Activated CD8-positive, alpha-beta T cell treated with anti-CD3 and anti-CD28 coated beads, Interleukin-2, amount 10 ng/mL, durations not matched to agents 7 days and 5 days (primary cell): Measurements from ENCODE around the gene SLC22A16. TPM values are rescaled to one million over a fixed set of nuclear protein-coding genes. Genes with fewer than 3 reads are reported as not detected.

Experiments used
- ATAC-seq: fragments of 150-1000 bp; cut with Tn5 transposase; one replicate; pipeline ENCODE4 v1.10.0; 2021; ENCODE audit warnings: moderate library complexity
- CTCF ChIA-PET: fragments of 350-600 bp; sonication (Branson Sonifier 250); formaldehyde crosslinking; loops from one replicate; lab custom pipeline; 2021; ENCODE audit warnings: antibody characterized with exemption; lab: Charles Lee
- POLR2A ChIA-PET: fragments of 350-600 bp; sonication (Branson Sonifier 250); formaldehyde crosslinking; loops from one replicate; lab custom pipeline; 2021; ENCODE audit warnings: antibody characterized with exemption; lab: Charles Lee
- DNase-seq: peaks from one replicate; pipeline ENCODE4 v3.0.0-alpha.2; 2020
- H3K27ac Mint-ChIP-seq: one replicate; pipeline ENCODE4 v1.8.0; 2021; ENCODE audit warnings: mild to moderate bottlenecking, mixed read lengths
- H3K27me3 Mint-ChIP-seq: one replicate; pipeline ENCODE4 v1.8.0; 2021; ENCODE audit warnings: low read depth, mixed read lengths
- H3K36me3 Mint-ChIP-seq: one replicate; pipeline ENCODE4 v1.8.0; 2021; ENCODE audit warnings: low read depth, mixed read lengths
- H3K4me1 Mint-ChIP-seq: one replicate; pipeline ENCODE4 v1.8.0; 2021; ENCODE audit warnings: low read depth, mixed read lengths
- H3K4me3 Mint-ChIP-seq: one replicate; pipeline ENCODE4 v1.8.0; 2021; ENCODE audit warnings: mild to moderate bottlenecking, mixed read lengths
- H3K9me3 Mint-ChIP-seq: one replicate; pipeline ENCODE4 v1.8.0; 2022; ENCODE audit warnings: mixed read lengths; ENCODE audit not compliant: insufficient read depth
- total RNA-seq, 2 experiments: library from RNA; stranded (reverse); gene quantifications; one replicate each; pipeline ENCODE4 v1.2.3, GENCODE V29; 2021

The SLC22A16 gene
- total RNA-seq, 2 experiments from 2014 or later = not detected

- POLR2A ChIA-PET = interaction anchor here (2.2 kb wide), 1 partner anchor 350 kb away, joined by 5 read pairs; no protein-coding TSS in a partner anchor
- peaks cover 23% of the 10 kb centered on the region for H3K4me1 Mint-ChIP-seq
- H3K27me3 Mint-ChIP-seq = no peaks in the 10 kb centered on the region
- no peaks in the 10 kb centered on the region for H3K36me3 Mint-ChIP-seq
- no peaks in the 10 kb centered on the region for H3K9me3 Mint-ChIP-seq
- DNase-seq = peak; percentile 40
- no peak overlapping the region for H3K4me3 Mint-ChIP-seq
- H3K27ac Mint-ChIP-seq = peak overlapping the region; percentile 35
- peak; percentile 37 for ATAC-seq
- CTCF ChIA-PET = interaction anchor here (0.9 to 6.1 kb wide), 17 partner anchors 10 to 704 kb away, joined by 3 to 123 read pairs (median 6); partner anchors contain the start of genes CDC40 and WASF1
Observed at GRCh38 chr6:110390404-110390803, 86.0 kb downstream of the SLC22A16 start.

DNA sequence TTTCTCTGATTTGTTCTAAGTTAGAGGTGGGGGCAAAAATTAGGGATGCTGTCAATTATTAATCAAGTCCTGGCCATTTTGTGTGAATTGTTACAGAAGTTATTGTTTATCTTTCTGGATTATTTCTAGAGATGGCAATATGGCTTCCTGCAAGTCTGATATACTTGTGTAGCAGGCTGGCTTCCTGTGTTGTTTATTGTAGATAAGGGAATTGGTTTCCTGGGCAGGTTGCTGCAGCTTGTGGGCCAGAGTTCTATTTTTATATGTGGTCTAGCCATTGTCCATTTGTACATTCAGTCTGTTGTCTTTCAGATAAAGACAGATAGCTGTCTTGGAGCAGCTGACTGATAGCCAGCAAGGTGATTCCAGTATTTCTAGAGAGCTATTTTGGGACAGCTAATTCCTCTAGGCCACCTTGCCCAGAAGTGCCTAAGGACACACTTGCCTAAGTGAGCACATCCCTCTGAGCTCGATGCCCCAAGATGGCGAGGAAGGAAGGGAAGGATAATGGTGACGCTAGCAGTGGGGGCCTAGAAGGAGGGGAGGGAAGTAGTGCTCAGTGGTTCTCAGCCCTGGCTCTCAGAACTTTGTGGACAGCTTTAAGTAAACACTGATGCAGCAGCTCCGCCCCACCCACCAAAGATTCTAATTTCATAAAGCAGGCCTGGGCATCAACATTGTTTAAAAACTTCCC, 86.6 kb downstream of the SLC22A16 start:
- ChIA-PET POLR2A (interaction anchor here (2.2 kb wide), 1 partner anchor 350 kb away, joined by 5 read pairs; no protein-coding TSS in a partner anchor), CTCF (interaction anchor here (0.9 to 6.1 kb wide), 17 partner anchors 9 to 704 kb away, joined by 3 to 123 read pairs (median 6); partner anchors contain the start of genes CDC40 and WASF1)
- H3K4me1 Mint-ChIP-seq = peaks cover 23% of the 10 kb centered on the region
- H3K36me3 Mint-ChIP-seq = no peaks in the 10 kb centered on the region
- DNase-seq (no peak), ATAC-seq (peak; percentile 51)
- H3K27me3 Mint-ChIP-seq = no peaks in the 10 kb centered on the region
- peak overlapping the region; percentile 69 for H3K27ac Mint-ChIP-seq
- H3K4me3 Mint-ChIP-seq = no peak overlapping the region
- H3K9me3 Mint-ChIP-seq = no peaks in the 10 kb centered on the region

DNA sequence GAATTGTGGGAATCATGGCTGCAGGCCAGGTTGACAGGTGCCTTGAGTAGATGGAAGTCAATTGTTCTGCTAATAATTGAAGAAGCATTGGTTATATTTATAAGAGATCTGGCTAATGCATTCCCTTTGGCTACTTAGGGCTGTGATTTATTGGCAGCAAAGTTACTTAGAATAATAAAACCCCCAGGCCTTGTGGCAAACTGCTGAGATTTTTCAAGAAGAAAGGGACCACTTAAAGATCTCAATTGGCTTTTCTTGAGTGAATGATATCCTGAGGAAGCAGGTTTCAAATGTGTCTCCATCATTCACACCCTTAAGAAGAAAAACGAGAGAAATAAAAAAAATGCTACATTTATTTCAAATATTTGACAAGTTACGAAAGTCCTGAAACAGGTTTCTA, 88.4 kb downstream of the SLC22A16 start:
- Mint-ChIP-seq H3K27me3 (no peaks in the 10 kb centered on the region), H3K27ac (no peak overlapping the region), H3K36me3 (no peaks in the 10 kb centered on the region), H3K4me3 (no peak overlapping the region), H3K9me3 (no peaks in the 10 kb centered on the region), H3K4me1 (peaks cover 23% of the 10 kb centered on the region)
- CTCF ChIA-PET = interaction anchor here (3.9 to 6.1 kb wide), 2 partner anchors 22 to 348 kb away, joined by 20 to 123 read pairs; no protein-coding TSS in a partner anchor
- ATAC-seq (no peak), DNase-seq (no peak)
- POLR2A ChIA-PET = no interaction called here

DNA sequence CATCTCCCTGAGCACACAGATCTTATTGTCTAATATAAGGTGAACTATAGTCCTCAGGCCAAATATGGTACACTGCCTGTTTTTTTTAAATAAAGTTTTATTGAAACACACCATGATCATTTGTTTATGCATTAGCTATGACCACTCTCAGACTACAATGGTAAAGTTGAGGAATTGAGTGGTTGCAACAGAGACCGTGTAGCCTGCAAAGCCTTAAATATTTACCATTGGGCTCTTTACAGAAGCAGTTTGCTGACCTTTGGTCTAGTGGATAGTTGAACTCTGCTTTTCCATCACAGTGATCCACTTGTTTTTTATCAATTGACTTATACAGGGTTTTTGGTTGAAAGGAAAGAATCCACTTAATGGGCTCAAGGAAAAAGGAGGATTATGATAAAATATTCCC, 91.0 kb downstream of the SLC22A16 start:
- POLR2A ChIA-PET = no interaction called here
- Mint-ChIP-seq H3K4me1 (peaks cover 17% of the 10 kb centered on the region), H3K9me3 (no peaks in the 10 kb centered on the region), H3K27ac (no peak overlapping the region), H3K36me3 (no peaks in the 10 kb centered on the region), H3K27me3 (peaks cover 2% of the 10 kb centered on the region), H3K4me3 (no peak overlapping the region)
- ATAC-seq (no peak), DNase-seq (no peak)
- CTCF ChIA-PET = interaction anchor here (1.5 kb wide), 1 partner anchor 346 kb away, joined by 6 read pairs; no protein-coding TSS in a partner anchor

DNA sequence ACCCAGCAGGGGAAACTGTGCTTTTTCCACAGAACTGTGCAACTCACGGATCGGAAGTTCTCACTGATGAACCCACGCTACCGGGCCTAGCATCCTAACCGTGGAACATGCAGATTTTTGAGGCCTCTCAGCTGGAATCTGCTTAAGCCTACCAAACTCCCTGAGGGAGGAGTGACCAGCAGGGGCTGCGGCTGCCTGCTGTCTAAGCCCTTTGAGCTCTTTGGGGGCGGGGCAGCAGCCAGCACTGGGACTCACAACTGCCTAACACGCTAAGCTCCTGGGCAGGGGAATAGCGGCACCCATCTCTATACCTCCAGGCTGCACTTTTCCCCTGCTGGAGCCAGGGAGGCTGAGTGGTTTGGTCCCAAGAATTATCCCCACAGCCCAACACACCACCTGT, 97.9 kb downstream of the SLC22A16 start:
- DNase-seq = no peak

More for the DNA sequence above, 97.9 kb downstream of the SLC22A16 start:
- ChIA-PET POLR2A (no interaction called here), CTCF (no interaction called here)
- Mint-ChIP-seq H3K36me3 (no peaks in the 10 kb centered on the region), H3K27me3 (peaks cover 2% of the 10 kb centered on the region), H3K4me1 (no peaks in the 10 kb centered on the region), H3K27ac (no peak overlapping the region), H3K9me3 (no peaks in the 10 kb centered on the region), H3K4me3 (no peak overlapping the region)
- no peak for ATAC-seq

Other genes with a start within 250 kb of the SLC22A16 start
- gene METTL24, start 118.3 kb downstream of the SLC22A16 start, total RNA-seq = not detected
- not detected for gene DDO, start 61.0 kb downstream of the SLC22A16 start, total RNA-seq